Thyroid gland (tissue), 4 donors: Measurements from ENCODE around the gene RALBP1. TPM values are rescaled to one million over a fixed set of nuclear protein-coding genes. Genes with fewer than 3 reads are reported as not detected.

Experiments used
- DNase-seq, 2 donors: peaks; one replicate each; pipeline ENCODE4 v3.0.0-alpha.2; 2019
- H3K27ac ChIP-seq, 3 donors: fragments of 200-600 bp; sonication (generic); 1 replicate in 2 of 3; 2 replicates in 1 of 3; pipeline ENCODE4 v1.5.1; 2016 to 2019; ENCODE audit warnings: mild to moderate bottlenecking in 1 of 3, moderate library complexity in 1 of 3
- H3K27me3 ChIP-seq: fragments of 200-600 bp; sonication (generic); one replicate; pipeline ENCODE4 v1.5.1; 2019
- H3K36me3 ChIP-seq, 2 donors: fragments of 200-600 bp; sonication (generic); one replicate each; pipeline ENCODE4 v1.5.1; 2016 to 2019
- H3K4me1 ChIP-seq, 2 donors: fragments of 200-600 bp; sonication (generic); one replicate each; pipeline ENCODE4 v1.5.1; 2017 to 2019
- H3K4me3 ChIP-seq, 3 donors: fragments of 200-600 bp; sonication (generic); replicated peaks in 1 of 3; 1 replicate in 2 of 3; 2 replicates in 1 of 3; pipeline ENCODE4 v1.5.1; 2016; ENCODE audit warnings: mild to moderate bottlenecking in 1 of 3
- H3K9me3 ChIP-seq: fragments of 200-600 bp; sonication (generic); one replicate; pipeline ENCODE4 v1.5.1; 2017
- CTCF ChIP-seq, 6 experiments: fragments of 200-600 bp in 3 of 6; fragments of 450-650 bp in 3 of 6; sonication (generic) in 3 of 6; IDR thresholded peaks; one replicate each; pipeline ENCODE4 v1.5.1; 2016 to 2019; ENCODE audit warnings: antibody characterized with exemption in 6 of 6, mild to moderate bottlenecking in 2 of 6, inconsistent platforms in 1 of 6, moderate library complexity in 1 of 6
- POLR2A ChIP-seq, 2 donors: fragments of 450-650 bp; IDR thresholded peaks; one replicate each; pipeline ENCODE4 v1.6.1; 2017; ENCODE audit warnings: antibody characterized with exemption in 2 of 2, mild to moderate bottlenecking in 2 of 2, moderate library complexity in 1 of 2
- WGBS, 2 donors: methylation state at CpG; one replicate each; pipeline ENCODE4 v1.1.5; 2017; 5-methylcytosine and 5-hydroxymethylcytosine counted together
- intact Hi-C: fragments of 100-400 bp; cut with DNase I; formaldehyde crosslinking; loops from one replicate; pipeline ENCODE4 v1.15.1; 2023
- small RNA-seq: library from RNA; depleted of rRNA; stranded (forward); fragments of <200 nt; gene quantifications from one replicate; pipeline ENCODE3, GENCODE V24; 2016
- total RNA-seq, 4 donors: library from RNA; depleted of rRNA; stranded (reverse); fragments of >200 nt; gene quantifications; one replicate each; pipeline ENCODE4 v1.2.3, GENCODE V29; 2016

RALBP1 gene
- total RNA-seq, 4 donors from 2014 or later: 46.6 to 69.9 (median 62.8) TPM

GRCh38 chr18:9577361-9577760, 102.0 kb downstream of the RALBP1 start:
- Histone ChIP-seq H3K36me3 (peaks cover 6 to 7% of the 10 kb centered on the region in 2 donors), H3K4me3 (no peak overlapping the region), H3K27ac (no peak overlapping the region), H3K9me3 (no peaks in the 10 kb centered on the region), H3K27me3 (no peaks in the 10 kb centered on the region), H3K4me1 (peaks cover 4 to 6% of the 10 kb centered on the region in 2 donors)
- TF ChIP-seq POLR2A (IDR thresholded peaks at IDR 0.05): no peak
- TF ChIP-seq CTCF (IDR thresholded peaks at IDR 0.05): no peak
- no peak for DNase-seq
- intact Hi-C loops: no loop called here
- 96 to 97% methylated on average over 9 of the region's 9 CpGs for WGBS, 2 donors

GRCh38 chr18:9578306-9578705, 103.0 kb downstream of the RALBP1 start:
- no peak for TF ChIP-seq POLR2A (IDR thresholded peaks at IDR 0.05)
- no peak for DNase-seq
- H3K36me3 ChIP-seq: peaks cover 6 to 7% of the 10 kb centered on the region in 2 donors
- no peak overlapping the region for H3K4me3 ChIP-seq
- H3K4me1 ChIP-seq: peaks cover 4 to 6% of the 10 kb centered on the region in 2 donors
- no peak overlapping the region for H3K27ac ChIP-seq
- H3K27me3 ChIP-seq: no peaks in the 10 kb centered on the region
- H3K9me3 ChIP-seq: no peaks in the 10 kb centered on the region
- intact Hi-C loops: no loop called here

- H3K4me3 ChIP-seq: no peak overlapping the region
- DNase-seq: no peak
- intact Hi-C loops: no loop called here
- H3K36me3 ChIP-seq: peaks cover 6 to 7% of the 10 kb centered on the region in 2 donors
- H3K4me1 ChIP-seq: no peaks in the 10 kb centered on the region
- TF ChIP-seq CTCF (IDR thresholded peaks at IDR 0.05) (no peak), POLR2A (IDR thresholded peaks at IDR 0.05) (no peak)
- H3K9me3 ChIP-seq: no peaks in the 10 kb centered on the region
- 96 to 97% methylated on average over 7 of the region's 7 CpGs for WGBS, 2 donors
- no peaks in the 10 kb centered on the region for H3K27me3 ChIP-seq
- H3K27ac ChIP-seq: no peak overlapping the region
Observed at GRCh38 chr18:9581667-9582066, 106.4 kb downstream of the RALBP1 start.

GRCh38 chr18:9586814-9587213, 111.5 kb downstream of the RALBP1 start:
- no peaks in the 10 kb centered on the region for H3K4me1 ChIP-seq
- H3K27ac ChIP-seq: no peak overlapping the region
- DNase-seq: no peak
- H3K27me3 ChIP-seq: no peaks in the 10 kb centered on the region
- intact Hi-C loops: no loop called here
- no peaks in the 10 kb centered on the region for H3K9me3 ChIP-seq
- no peak for TF ChIP-seq POLR2A (IDR thresholded peaks at IDR 0.05)
- no peak for TF ChIP-seq CTCF (IDR thresholded peaks at IDR 0.05)
- peaks cover 5 to 7% of the 10 kb centered on the region in 2 donors for H3K36me3 ChIP-seq
- no peak overlapping the region for H3K4me3 ChIP-seq
- 96 to 98% methylated on average over 3 of the region's 3 CpGs for WGBS, 2 donors

Small RNA genes within 50 kb of the gene (small RNA-seq; reads per million reads assigned to genes)
- not detected for gene RNU2-27P

Other genes with a start within 250 kb of the RALBP1 start
- 10 to 100 TPM; 53.0 to 62.9 (median 59.7) TPM for gene TWSG1, start 140.7 kb upstream of the RALBP1 start, total RNA-seq
- gene PPP4R1, start 139.0 kb downstream of the RALBP1 start, total RNA-seq: 100 to 1,000 TPM in 3 of 4 donors, 10 to 100 TPM in 1; 95.5 to 170 (median 110) TPM
- gene RAB31, start 232.8 kb downstream of the RALBP1 start, total RNA-seq: 10 to 100 TPM; 33.9 to 72.7 (median 40.8) TPM